NOMO-1 treated with dmso at 0.1 percent for 144 hours (cell line): ENCODE results near the gene TUBA3E.
"Not testable (repeated sequence)": the region's sequence is repeated elsewhere in the genome, so short reads cannot be mapped to it uniquely, and the experiment has no call there.

Experiments used
- DNase-seq: peaks from one replicate; lab custom pipeline; 2025; ENCODE audit not compliant: unreplicated experiment; lab: John Stamatoyannopoulos, UW

The TUBA3E gene

GRCh38 chr2:130192451-130192850 lies 5.8 kb downstream of the TUBA3E start:
- not testable (repeated sequence) for DNase-seq

DNA sequence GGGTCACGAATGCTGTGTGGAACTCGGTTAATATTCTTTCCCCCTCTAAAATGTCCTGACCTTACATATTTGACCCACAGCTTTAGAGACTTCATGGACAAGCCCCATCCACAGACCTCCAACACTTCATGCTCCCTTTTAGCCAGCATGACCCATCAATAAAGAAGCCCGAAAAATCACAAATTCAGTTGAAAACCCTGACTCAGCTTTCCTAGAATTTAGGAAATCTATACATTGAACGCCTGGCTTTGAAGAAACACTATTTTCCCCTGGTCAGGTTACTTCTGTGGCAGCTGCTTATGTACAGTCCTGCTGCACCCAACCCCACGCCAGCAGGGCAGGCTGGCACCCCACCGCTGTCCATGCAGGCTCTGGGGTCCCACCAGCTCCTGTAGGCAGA lies 6.9 kb downstream of the TUBA3E start:
- not testable (repeated sequence) for DNase-seq

DNA sequence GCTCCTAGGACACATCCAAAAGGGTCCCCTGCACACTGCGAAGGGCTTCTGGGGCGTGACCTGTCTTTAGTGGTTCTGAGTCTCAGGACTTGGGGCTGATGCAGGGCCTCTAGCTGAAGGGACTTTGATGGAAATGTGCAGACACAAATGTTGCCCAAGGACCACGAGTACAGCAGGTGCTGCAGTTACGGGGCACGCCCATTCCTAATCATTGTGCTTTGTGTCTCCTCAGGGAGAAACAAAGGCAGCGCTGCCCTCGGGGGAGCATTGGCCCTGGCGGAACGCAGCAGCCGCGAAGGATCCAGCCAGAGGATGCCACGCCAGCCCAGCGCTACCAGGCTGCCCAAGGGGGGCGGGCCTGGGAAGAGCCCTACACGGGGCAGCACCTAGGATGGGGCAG lies 8.0 kb downstream of the TUBA3E start:
- no peak for DNase-seq

- DNase-seq: not testable (repeated sequence)
These were observed 9.3 kb downstream of the TUBA3E start for GRCh38 chr2:130188958-130189357.

DNA sequence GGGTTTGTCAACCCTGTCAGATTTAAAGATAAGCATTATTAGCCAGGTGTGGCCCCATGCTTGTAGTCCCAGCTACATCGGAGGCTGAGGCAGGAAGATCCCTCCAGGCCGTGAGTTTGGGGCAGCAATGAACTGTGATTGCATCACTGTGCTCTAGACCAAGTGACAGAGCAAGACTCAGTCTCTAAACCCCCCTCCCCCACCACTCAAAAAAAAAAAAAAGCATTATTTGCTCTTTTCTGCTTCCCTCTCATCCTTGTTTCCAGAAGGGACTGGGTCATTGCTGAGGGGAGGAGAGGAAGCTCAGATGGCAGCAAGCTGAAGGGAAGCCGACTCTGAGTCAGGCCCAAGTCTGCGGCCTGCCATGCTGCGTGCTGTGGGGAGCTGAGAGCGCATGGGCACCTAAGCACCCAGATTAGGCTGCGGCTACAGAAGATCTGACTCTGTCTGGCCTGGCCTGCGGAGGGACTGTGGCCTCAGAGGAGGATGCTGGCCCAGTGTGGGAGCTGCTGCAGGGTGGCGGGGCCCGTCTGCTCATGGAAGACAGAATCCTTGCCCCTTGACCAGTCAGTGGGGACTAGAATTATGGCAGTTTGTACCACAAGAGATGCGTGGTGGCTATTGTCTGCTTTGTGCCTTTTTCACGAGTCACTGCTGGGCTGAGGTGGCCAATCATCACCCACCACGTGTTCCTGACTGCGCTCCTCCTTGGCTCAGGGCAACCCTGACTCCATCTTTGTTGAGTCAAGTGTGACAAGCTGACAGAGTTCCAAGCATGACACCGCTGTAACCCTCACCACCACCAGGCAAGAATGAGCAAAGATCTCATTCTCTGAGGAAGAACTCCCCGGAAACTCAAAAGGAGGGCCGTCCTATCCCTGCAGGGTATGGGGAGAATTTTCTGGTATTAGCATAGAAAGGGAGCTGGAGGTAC lies 10.1 kb downstream of the TUBA3E start:
- DNase-seq: not testable (repeated sequence)

DNA sequence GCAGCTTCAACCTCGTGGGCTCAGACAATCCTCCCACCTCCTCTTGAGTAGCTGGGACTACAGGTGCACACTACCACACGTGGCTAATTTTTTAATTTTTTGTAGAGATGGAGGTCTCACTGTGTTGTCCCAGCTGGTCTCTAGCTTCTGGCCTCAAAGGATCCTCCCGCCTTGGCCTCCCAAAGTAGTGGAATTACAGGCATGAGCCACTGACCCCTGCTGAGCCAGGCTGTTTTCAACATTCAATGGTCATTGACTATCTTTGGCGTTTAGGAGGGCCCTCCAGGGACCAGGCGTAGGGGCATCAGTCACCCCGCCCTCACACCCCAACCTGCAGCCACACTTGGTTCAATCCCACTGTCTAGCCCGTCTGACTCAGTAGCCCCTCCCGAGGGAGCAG lies 11.0 kb downstream of the TUBA3E start:
- no peak for DNase-seq

DNA sequence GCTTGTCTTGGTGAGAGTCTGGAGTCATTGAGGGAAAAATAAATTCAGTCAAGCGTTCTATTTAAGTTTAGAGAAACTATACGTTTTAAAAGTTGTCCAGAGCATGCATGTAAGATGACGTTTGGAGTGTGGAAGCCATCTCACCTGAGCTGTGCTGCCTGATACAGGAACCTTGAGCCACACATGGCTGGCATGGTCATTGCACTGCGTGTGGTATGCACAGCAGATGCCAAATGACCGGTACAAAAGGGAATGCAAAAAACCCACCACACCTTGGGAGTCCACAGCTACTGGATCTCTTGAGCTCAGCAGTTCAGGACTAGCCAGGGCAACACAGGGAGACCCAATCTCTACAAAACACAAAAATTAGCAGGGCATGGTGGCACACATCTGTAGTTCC lies 11.8 kb downstream of the TUBA3E start:
- DNase-seq: no peak

- DNase-seq: no peak
These were observed 12.3 kb downstream of the TUBA3E start for GRCh38 chr2:130185896-130186295.

GRCh38 chr2:130185436-130185835 lies 12.8 kb downstream of the TUBA3E start:
- DNase-seq: no peak

GRCh38 chr2:130183512-130184373 lies 14.5 kb downstream of the TUBA3E start:
- DNase-seq: no peak

- not testable (repeated sequence) for DNase-seq
These were observed 15.3 kb downstream of the TUBA3E start for GRCh38 chr2:130182826-130183511.

- DNase-seq: peak; percentile 76
These were observed 16.2 kb downstream of the TUBA3E start, which contains the start of gene MZT2B for GRCh38 chr2:130181880-130182682. Gene MZT2B (plus strand): TSS chr2:130182262. CDS start chr2:130182283, 21 bp downstream.

DNA sequence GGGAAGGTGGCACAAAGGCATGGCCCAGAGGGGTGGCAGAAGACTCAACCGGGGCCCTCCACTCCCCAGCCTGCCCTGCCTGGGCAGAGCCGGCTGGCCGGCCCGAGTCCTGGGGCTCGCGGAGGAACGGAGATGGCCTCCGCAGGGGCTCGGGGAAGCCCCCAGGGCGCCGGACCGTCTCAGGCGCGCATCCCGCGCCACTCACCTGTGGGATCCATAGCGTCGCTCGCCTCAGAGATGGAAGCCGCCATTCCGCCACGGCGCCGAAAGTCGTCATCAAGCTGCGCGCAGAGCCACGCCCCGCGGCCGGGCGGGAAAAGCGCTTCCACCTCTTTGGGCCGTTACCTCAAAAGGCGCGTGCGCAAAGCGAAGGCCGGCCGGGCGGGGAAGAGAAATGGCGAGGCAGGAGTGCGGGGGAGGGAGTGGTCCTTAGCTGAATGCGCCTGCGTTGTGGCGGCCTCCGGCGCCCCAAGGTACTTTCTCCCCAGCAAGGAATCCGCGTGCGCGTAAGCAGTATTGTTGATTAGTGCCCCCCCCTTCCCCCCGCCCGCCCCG lies 16.8 kb downstream of the TUBA3E start, which contains the start of gene SMPD4:
Gene SMPD4 (minus strand): TSS at position 278 of the 555 bp plus-strand sequence. CDS start 5,010 bp downstream, outside the sequence.
- DNase-seq: peak; percentile 79

DNA sequence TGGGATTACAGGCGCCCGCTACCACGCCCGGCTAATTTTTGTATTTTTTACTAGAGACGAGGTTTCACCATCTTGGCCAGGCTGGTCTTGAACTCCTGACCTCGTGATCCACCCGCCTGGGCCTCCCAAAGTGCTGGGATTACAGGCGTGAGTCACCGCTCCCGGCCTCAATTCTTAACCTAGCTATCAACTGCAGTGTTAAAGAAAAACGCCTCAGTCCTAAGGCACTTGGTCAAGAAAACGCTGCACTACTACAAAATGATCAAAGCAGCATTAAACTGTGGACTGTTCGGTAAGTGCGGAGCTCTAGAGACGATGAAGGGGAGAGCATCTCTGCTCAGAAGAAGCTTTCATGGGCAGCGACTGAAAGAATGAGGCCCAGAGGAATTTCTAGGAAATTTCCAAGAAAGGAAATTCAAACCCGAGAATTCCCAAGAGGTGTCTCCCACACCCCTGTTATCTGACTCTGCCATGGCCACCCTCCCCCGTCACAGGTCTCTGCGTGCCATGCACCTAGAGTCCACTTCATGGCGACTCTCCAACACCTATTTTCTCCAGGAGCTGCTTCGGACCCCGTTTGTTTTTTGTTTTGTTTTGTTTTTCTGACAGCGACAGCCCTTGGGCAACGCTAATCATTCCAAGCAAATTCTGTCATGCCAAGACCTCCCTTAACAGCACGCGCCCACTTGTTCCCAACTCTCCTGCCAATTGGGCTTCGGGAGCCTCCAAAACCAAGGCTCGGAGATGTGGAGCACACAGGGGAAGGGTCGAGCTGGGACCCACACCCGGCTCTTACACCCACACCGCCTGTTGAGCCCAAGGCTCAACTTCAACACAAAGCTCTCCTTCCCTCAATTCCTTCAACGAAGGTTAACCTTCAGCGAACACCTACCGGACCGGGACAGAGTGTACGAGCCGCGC lies 17.6 kb downstream of the TUBA3E start:
- DNase-seq: not testable (repeated sequence)

DNA sequence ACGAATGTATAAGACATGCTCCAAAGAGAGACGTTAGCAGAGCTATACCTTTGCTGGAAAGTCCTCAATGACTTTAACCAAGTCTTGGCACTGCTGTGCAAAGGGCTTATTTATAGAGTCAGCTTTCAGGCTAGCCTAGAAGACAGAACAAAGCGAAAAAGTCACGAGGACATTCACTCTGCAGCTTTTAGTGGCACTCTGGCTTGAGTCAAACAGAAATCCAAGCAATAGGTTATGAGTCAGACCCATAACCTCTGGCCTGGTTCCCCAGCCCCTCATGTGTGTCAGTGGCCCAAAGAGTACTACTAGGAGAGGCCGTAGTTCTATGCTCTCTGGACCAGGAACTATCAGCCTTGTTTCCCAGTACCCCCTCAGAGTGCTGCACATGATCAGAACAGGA lies 23.4 kb downstream of the TUBA3E start:
- DNase-seq: not testable (repeated sequence)

GRCh38 chr2:130169896-130170295 lies 28.3 kb downstream of the TUBA3E start:
- no peak for DNase-seq

- DNase-seq: not testable (repeated sequence)
These were observed 29.1 kb downstream of the TUBA3E start for GRCh38 chr2:130169163-130169562.

DNA sequence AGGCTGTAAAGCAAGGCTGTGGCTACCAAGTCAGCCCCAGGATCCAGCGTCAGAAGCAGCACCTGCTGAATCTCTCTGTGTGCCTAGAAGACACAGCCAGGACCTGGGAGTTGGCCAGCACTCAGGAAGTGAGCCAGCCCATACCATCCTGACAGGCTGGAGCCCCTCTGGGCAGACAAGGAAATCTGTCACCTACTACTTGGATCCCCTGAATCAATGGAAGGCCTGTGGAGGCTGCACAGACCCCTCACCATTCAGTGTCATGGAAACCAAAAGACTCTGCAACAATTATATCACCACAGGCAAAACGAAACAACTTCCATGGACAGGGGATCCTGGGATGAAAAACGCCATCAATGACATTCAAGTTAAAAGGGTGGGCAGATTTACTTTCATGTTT lies 31.6 kb downstream of the TUBA3E start:
- DNase-seq: not testable (repeated sequence)
